ENCODE measurements around the gene HPDL.

Gene HPDL

DNA sequence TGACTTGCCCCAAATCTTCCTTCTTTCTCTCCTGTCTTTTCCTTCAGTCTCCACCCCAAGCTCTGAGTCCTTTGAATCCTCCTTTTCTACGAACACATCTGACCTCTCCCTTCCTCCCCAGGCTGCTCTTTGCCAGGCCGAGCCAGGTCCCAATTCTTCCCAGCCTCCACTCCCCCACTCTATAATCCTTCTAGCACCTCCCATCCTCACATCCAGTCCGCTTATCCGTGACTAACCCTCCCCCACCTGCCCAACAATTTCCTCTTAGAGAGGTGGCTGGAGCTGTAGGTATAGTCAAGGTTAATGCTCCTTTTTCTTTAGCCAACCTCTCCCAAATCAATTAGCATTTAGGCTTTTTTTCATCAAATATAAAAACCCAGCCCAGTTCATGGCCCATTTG is 9.5 kb upstream of the HPDL start:
- Histone ChIP-seq H3K4me3 (ENCODE audit: low read length) (no peak overlapping the region), H3K27ac (ENCODE audit: low read length) (no peak overlapping the region), H3K27me3 (ENCODE audit: low read depth, low read length) (no peaks in the 10 kb centered on the region), H3K4me2 (ENCODE audit: low read length) (no peak overlapping the region), H3K4me1 (ENCODE audit: low read length) (peaks cover 16% of the 10 kb centered on the region), H3K9ac (ENCODE audit: low read length) (no peak overlapping the region), H3K36me3 (replicated peaks; ENCODE audit: low read depth, low read length) (no peaks in the 10 kb centered on the region), H3K9me3 (ENCODE audit: insufficient read depth, low read length) (no peaks in the 10 kb centered on the region), H2AFZ (ENCODE audit: low read depth, low read length) (no peak overlapping the region), H3K79me2 (ENCODE audit: low read length) (no peaks in the 10 kb centered on the region), H4K20me1 (ENCODE audit: insufficient read depth, low read length) (no peaks in the 10 kb centered on the region)
- TF ChIP-seq EZH2phosphoT487 (IDR thresholded peaks at IDR 0.05; ENCODE audit: low read depth) (no peak), CTCF (IDR thresholded peaks at IDR 0.05; ENCODE audit: low read depth, low read length) (no peak)

GRCh38 chr1:45319761-45320160 is 6.9 kb upstream of the HPDL start:
- no peak overlapping the region for H3K9ac ChIP-seq (ENCODE audit: low read length)
- no peak overlapping the region for H3K4me2 ChIP-seq (ENCODE audit: low read length)
- H3K4me1 ChIP-seq (ENCODE audit: low read length), result peaks cover 26% of the 10 kb centered on the region
- H2AFZ ChIP-seq (ENCODE audit: low read depth, low read length), result no peak overlapping the region
- no peaks in the 10 kb centered on the region for H3K36me3 ChIP-seq (replicated peaks; ENCODE audit: low read depth, low read length)
- H3K4me3 ChIP-seq (ENCODE audit: low read length), result no peak overlapping the region
- TF ChIP-seq EZH2phosphoT487 (IDR thresholded peaks at IDR 0.05; ENCODE audit: low read depth) (no peak), CTCF (IDR thresholded peaks at IDR 0.05; ENCODE audit: low read depth, low read length) (no peak)
- H3K79me2 ChIP-seq (ENCODE audit: low read length), result no peaks in the 10 kb centered on the region
- H3K9me3 ChIP-seq (ENCODE audit: insufficient read depth, low read length), result no peaks in the 10 kb centered on the region
- no peak overlapping the region for H3K27ac ChIP-seq (ENCODE audit: low read length)
- H4K20me1 ChIP-seq (ENCODE audit: insufficient read depth, low read length), result no peaks in the 10 kb centered on the region
- H3K27me3 ChIP-seq (ENCODE audit: low read depth, low read length), result no peaks in the 10 kb centered on the region

GRCh38 chr1:45321444-45321843 is 5.3 kb upstream of the HPDL start:
- Histone ChIP-seq H3K79me2 (ENCODE audit: low read length) (no peaks in the 10 kb centered on the region), H3K36me3 (replicated peaks; ENCODE audit: low read depth, low read length) (no peaks in the 10 kb centered on the region), H4K20me1 (ENCODE audit: insufficient read depth, low read length) (no peaks in the 10 kb centered on the region), H3K9ac (ENCODE audit: low read length) (peak overlapping the region; percentile 75), H2AFZ (ENCODE audit: low read depth, low read length) (peak overlapping the region; percentile 93; the same call in 1 of the 2 replicates), H3K27ac (ENCODE audit: low read length) (peak overlapping the region; percentile 83), H3K27me3 (ENCODE audit: low read depth, low read length) (no peaks in the 10 kb centered on the region), H3K4me3 (ENCODE audit: low read length) (peak overlapping the region; percentile 76), H3K4me1 (ENCODE audit: low read length) (peaks cover 26% of the 10 kb centered on the region), H3K9me3 (ENCODE audit: insufficient read depth, low read length) (no peaks in the 10 kb centered on the region), H3K4me2 (ENCODE audit: low read length) (peak overlapping the region; percentile 95)
- no peak for TF ChIP-seq EZH2phosphoT487 (IDR thresholded peaks at IDR 0.05; ENCODE audit: low read depth)
- TF ChIP-seq CTCF (IDR thresholded peaks at IDR 0.05; ENCODE audit: low read depth, low read length), result no peak

GRCh38 chr1:45322486-45323040 is 4.1 kb upstream of the HPDL start:
- Histone ChIP-seq H3K36me3 (replicated peaks; ENCODE audit: low read depth, low read length) (no peaks in the 10 kb centered on the region), H3K79me2 (ENCODE audit: low read length) (no peaks in the 10 kb centered on the region), H4K20me1 (ENCODE audit: insufficient read depth, low read length) (no peaks in the 10 kb centered on the region), H2AFZ (ENCODE audit: low read depth, low read length) (peak overlapping the region; percentile 2; the same call in 1 of the 2 replicates), H3K9me3 (ENCODE audit: insufficient read depth, low read length) (no peaks in the 10 kb centered on the region), H3K4me3 (ENCODE audit: low read length) (peak overlapping the region; percentile 54), H3K4me1 (ENCODE audit: low read length) (peaks cover 26% of the 10 kb centered on the region), H3K4me2 (ENCODE audit: low read length) (peak overlapping the region; percentile 95), H3K27ac (ENCODE audit: low read length) (peak overlapping the region; percentile 57), H3K9ac (ENCODE audit: low read length) (peak overlapping the region; percentile 58), H3K27me3 (ENCODE audit: low read depth, low read length) (no peaks in the 10 kb centered on the region)
- TF ChIP-seq EZH2phosphoT487 (IDR thresholded peaks at IDR 0.05; ENCODE audit: low read depth) (no peak), CTCF (IDR thresholded peaks at IDR 0.05; ENCODE audit: low read depth, low read length) (no peak)
